Activated T-helper 9 cell treated with anti-CD3 and anti-CD28 coated beads, Interleukin-2, amount 50 U/mL, for 16 hours (primary cell): Measurements from ENCODE around the gene RALGAPB.
A peak's percentile ranks its signal among the peaks of the same experiment; 100 is the strongest.
"Not testable (repeated sequence)": the region's sequence is repeated elsewhere in the genome, so short reads cannot be mapped to it uniquely, and the experiment has no call there.

Source experiments
- DNase-seq: peaks from one replicate; pipeline ENCODE4 v3.0.0-alpha.2; 2020; ENCODE audit warnings: low read depth

Gene RALGAPB

DNA sequence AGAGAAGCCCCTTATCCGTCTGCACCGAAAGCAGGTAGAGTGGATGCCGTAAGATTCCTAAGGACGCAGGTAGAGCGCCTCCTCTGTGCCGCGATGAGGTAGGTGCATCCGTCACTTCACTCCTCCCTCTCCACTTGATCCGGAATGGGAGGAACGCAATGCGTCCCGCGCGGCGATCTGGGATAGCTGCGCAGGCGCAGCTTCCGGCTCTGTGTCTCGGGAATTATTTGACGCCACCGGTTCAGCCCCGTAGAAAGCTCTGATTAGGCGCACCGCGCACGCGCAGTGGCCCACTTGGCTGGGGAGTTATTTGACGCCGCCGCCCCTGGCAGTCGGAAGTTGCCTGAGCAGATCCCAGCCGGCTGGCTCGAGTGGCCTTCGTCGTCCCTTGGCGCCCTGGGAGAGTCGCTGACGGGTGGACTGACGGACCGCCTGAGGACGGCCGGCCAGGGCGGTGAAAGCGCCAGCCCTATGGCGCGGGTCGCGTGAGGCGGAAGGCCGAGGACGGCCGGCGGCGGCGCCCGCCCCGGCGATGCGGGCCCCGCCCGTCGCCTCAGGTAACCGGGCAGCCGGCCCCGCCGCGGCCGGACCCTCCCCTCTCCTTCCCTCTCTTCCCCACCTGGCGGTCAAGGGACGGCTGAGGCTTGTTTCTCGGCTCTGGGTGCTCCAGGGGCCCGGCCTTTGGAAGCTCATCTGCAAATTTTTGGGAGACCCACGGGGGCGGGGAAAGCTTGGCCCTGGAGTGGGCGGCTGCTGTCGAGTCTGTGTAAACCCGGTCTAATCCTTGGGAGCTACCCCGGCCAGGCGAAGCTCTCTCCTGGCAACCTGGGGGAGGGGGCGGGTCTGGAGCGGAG, at the start of gene RALGAPB:
TSS of gene RALGAPB (plus strand) at position 331 of the 854 bp plus-strand sequence. CDS start 15,590 bp downstream, outside the sequence.
- DNase-seq, result peak; percentile 98

- DNase-seq, result no peak
These were observed 49.1 kb upstream of the RALGAPB start for GRCh38 chr20:38423541-38423940.

- no peak for DNase-seq
These were observed 48.2 kb upstream of the RALGAPB start for GRCh38 chr20:38424401-38424800.

- no peak for DNase-seq
These were observed 46.4 kb upstream of the RALGAPB start for GRCh38 chr20:38426006-38426897.

DNA sequence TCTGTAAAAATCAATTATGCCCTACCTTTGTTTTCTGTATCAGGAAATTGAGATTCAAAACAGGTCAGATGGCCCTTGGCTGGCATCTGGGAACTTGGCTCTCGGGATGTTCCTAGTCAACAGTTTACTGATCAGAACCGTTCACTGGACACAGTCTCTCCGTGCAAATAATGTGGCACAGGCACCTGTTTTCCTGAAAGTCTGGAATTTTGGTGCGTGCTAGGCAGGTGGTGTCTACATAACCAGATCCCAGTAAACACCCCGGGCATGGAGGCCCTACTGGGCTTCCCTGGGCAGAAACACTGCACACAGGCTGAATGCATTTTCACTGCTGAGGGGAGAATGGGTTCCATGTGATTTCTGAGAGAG, 45.0 kb upstream of the RALGAPB start:
- DNase-seq, result no peak

GRCh38 chr20:38428800-38429199, 43.8 kb upstream of the RALGAPB start:
- DNase-seq, result no peak

GRCh38 chr20:38429301-38429700, 43.3 kb upstream of the RALGAPB start:
- no peak for DNase-seq

DNA sequence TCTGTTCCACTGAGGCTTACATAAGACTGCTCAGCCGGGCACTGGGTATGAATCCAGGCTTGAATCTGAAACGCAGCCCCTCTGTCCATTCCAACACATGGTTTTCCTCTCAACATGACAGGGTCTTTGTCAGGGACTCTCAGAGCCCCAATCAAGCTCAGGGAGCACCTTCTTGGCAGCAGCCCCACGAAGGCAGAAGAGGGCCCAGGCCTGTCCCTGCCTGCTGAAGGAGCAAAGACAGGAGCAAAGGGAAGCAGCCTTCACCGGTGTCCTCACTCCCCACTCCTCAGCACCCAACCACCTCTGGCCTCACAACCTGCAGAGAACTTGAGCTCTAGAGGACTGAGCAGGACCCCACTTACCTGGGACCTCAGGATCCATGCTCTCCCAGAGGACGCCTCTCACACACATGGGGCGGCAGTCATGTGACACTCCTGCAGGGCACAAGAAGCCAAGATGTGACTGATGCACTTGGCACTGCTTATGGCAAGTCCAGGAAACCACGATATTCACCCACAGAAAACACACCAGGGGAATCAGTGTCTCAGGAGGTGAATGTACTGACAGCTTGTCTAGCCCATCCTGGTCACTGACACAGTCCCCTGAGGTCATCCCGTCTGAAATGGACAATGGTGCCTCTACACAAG, 41.8 kb upstream of the RALGAPB start:
- no peak for DNase-seq

- no peak for DNase-seq
These were observed 40.4 kb upstream of the RALGAPB start for GRCh38 chr20:38432292-38432691.

GRCh38 chr20:38432870-38433269, 39.8 kb upstream of the RALGAPB start:
- DNase-seq, result not testable (repeated sequence)

DNA sequence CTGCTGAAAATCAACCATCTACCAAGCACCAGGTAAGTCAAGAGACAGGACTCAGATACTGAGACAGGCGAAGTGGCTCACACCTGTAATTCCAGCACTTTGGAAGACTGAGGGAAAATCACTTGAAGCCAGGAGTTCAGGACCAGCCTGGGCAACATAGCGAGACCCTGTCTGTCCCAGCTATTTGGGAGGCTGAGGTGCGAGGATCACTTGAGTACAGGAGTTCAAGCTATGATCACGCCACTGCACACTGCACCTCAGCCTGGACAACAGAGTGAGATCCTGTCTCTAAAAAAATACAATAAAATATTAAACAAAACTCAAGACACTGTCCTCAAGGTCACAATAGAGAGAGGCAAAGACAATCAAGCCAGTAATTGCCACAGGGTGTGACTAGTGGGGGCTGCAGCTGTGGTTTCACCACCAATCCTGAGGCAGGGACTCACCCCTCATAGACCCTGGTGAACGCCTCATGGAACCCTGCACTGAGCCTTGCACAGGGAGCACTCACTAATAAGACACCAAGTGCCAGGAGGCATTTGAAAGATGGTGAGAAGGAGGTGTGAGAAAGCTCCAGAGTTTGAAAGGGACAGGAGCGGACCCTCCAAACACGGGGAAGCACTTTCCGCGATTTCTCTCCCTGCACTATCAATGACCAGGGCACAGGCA, 39.2 kb upstream of the RALGAPB start:
- no peak for DNase-seq

- DNase-seq, result no peak
These were observed 38.3 kb upstream of the RALGAPB start for GRCh38 chr20:38434301-38434741.

DNA sequence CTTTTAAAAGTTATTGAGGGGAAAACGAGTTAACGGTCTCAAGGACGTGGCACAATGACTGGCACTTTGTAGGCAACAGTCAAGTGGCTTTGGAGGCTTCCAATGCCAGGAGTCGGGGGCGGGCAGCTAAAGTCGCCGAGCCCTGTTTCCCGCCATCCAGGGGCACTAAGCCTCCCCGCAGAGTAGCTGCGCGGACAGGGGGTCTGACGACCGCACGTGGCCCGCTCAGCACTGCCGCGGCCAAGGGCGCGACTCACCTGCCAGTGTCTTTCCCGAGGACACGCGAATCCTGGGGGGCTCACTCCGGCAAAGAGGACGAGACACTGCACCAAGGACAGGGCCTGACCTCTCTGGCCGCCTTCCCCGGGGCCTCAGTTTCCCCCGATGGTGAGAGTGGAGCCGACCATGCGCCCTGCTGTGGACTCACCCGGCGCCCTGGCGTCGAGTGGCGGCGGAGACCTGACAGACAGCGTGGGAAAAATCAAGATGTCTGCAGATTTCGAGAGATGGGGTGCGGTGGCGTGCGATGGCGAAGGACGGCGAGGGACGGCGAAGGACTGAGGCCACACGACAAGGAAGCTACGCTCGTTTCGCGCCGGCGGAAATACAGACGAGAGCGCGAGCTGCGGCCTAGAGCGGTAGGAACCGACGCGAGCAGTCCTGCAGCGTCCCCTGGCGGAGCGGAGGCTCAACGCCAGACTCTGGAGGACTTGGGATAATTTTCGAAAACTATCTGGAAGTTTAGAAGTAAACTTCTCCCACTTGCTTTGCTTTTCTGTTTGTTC, 37.7 kb upstream of the RALGAPB start, which contains the start of gene SNHG17:
TSS of gene SNHG17 (minus strand) at position 559 of the 785 bp plus-strand sequence.
- DNase-seq, result peak; percentile 84

DNA sequence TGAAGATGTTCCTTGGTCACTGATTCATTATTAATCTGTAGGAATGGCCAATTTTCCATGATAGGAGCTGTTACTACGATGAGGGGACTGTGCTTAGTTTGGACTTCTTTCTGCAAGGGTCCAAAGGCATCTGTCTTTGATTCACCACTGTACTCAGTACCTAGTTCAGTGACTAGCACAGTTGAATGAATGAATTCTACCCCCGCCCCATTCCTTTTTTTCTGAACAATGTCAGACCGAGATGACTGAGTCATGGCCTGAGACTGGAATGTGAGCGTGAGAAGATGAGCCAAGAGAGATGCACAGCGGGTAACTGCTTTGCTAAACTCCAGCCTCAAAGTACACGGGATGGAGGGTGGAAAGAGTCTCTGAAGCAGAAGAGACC, 37.1 kb upstream of the RALGAPB start:
- DNase-seq, result no peak

DNA sequence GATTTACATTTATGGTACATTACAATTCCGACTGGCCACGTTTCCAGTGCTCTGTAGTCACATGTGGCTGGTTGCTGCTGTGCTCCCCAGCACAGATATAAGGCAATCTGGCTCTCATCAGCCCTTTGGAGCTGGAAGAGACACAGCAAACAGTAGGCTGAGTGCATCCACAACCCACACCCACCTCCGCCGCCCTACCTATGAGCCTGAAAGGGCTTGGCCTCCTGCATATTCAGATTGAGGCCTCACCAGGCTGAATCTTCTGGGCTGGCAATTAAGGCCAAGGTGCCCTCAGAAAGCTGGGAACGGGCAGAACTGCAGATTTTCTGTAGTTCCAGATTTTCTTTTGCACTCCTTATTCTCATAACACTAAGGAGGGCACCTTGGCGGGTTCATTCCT, 34.8 kb upstream of the RALGAPB start:
- DNase-seq, result no peak

DNA sequence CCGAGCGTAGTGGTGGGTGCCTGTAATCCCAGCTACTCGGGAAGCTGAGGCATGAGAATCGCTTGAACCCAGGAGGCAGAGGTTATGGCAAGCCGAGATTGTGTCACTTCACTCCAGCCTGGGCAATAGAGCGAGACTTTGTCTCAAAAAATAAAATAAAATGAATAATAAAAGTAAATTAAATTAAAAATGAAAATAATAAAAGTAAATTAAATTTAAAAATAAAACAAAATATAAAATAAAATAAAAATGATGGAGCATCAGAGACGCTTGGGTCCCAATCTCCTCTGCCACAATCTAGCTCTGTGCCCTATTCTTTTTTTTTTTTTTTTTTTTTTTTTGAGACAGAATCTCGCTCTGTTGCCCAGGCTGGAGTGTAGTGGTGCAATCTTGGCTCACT, 31.5 kb upstream of the RALGAPB start:
- DNase-seq, result not testable (repeated sequence)

DNA sequence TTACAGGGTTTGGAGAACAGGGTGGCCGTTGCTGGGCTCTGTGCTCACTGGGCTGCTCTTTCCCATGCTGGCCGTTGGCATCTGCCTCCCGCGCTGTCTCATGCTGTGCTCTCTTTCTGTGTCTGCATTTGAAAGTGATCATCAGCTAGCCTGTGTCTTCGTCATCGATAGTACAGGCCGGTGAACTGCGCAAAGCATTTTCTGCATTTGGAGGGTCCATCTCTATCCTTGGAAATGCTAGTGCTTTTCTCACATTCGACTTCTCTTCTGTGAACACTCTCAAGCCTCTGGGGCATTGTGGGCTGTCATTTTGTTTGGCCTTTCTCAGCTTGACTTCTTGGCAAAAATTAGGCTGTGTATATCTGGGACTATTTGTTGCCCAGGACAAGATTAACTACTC, 30.7 kb upstream of the RALGAPB start:
- DNase-seq, result no peak

- DNase-seq, result no peak
These were observed 27.3 kb upstream of the RALGAPB start for GRCh38 chr20:38445381-38445796.

GRCh38 chr20:38445901-38446425, 26.7 kb upstream of the RALGAPB start:
- no peak for DNase-seq

DNA sequence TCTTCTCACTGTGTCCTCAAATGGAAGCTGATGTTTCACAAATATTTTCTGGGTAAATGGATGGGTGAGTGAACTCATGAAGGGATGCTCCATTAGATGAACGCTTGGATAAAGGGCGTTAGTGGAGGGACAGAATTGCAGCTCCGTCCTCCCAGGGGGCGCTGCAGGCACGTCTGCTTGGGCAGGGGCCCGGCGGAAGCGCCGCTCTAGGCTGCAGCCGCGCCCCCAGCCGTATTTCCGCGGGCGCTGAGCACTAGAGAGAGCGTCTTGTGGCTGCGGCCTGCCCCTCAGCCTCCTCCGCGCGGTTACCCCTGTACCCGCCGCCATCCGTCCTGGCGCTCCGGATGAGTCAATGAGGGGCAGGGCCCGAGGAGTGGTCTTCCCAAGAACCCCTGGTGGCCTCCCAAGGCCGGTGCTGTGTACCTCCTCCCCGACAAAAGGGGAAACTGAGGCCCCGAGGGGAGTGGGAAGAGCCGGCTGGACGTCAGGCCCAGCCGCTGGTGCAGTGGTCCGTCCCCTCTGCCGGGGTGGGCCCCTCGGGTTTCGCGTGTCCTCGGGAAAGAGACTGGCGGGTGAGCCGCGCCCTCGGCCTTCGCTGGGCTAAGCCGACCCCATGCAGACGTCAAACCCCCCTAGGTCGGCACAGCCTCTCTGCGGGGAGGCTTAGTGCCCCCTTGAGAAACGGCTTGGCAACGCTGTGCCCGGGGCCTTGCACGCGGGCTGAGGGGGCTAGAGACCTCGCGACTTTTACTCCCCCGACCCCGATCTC, 26.0 kb upstream of the RALGAPB start:
- peak; percentile 92 for DNase-seq
